HEK293 (cell line): ENCODE results near the gene GMDS.
A peak's percentile ranks its signal among the peaks of the same experiment; 100 is the strongest.

Experiments used
- CTCF ChIA-PET: fragments of 350-600 bp; formaldehyde crosslinking; extraction: SDS; loops from one replicate; lab custom pipeline; 2021; ENCODE audit warnings: antibody characterized with exemption; lab: Yijun Ruan, JAX
- POLR2A ChIA-PET: fragments of 300-600 bp; formaldehyde crosslinking; extraction: SDS; loops from one replicate; lab custom pipeline; 2020; ENCODE audit warnings: antibody characterized with exemption, inconsistent platforms; lab: Yijun Ruan, JAX
- H3K27ac ChIP-seq: fragments of 200-500 bp; sonication (Bioruptor generic); 2 replicates; pipeline ENCODE4 v1.5.1; 2014; ENCODE audit warnings: low read depth, low read length, control low read depth, inconsistent platforms; ENCODE audit errors: extremely low read depth
- H3K36me3 ChIP-seq, 2 experiments: fragments of 200-500 bp in 1 of 2; sonication (Bioruptor generic) in 1 of 2; 1 replicate in 1 of 2; 2 replicates in 1 of 2; pipeline ENCODE4 v1.5.1; 2014 to 2017; ENCODE audit warnings: inconsistent platforms in 2 of 2, low read length in 2 of 2; ENCODE audit not compliant: control insufficient read depth in 2 of 2, insufficient read depth in 1 of 2
- H3K4me1 ChIP-seq: fragments of 200-500 bp; sonication (Bioruptor generic); 2 replicates; pipeline ENCODE4 v1.5.1; 2014; ENCODE audit warnings: mild to moderate bottlenecking, low read length, inconsistent platforms; ENCODE audit not compliant: control insufficient read depth, insufficient read depth
- H3K4me3 ChIP-seq: 2 replicates; pipeline ENCODE4 v1.5.1; 2011; ENCODE audit warnings: low read depth, mild to moderate bottlenecking, control low read depth, low read length, moderate library complexity
- H3K9me3 ChIP-seq: fragments of 200-500 bp; sonication (Bioruptor generic); 2 replicates; pipeline ENCODE4 v1.5.1; 2014; ENCODE audit warnings: low read depth, low read length, inconsistent platforms; ENCODE audit not compliant: control insufficient read depth, insufficient read depth
- BCL11B ChIP-seq: fragments of 450-650 bp; formaldehyde crosslinking; IDR thresholded peaks from 2 replicates; pipeline ENCODE4 v1.5.1; 2016; ENCODE audit warnings: low read depth, missing biosample characterization, missing genetic modification characterization
- OSR2 ChIP-seq: fragments of 450-650 bp; formaldehyde crosslinking; IDR thresholded peaks from 2 replicates; pipeline ENCODE4 v1.5.1; 2016; ENCODE audit warnings: missing biosample characterization, missing genetic modification characterization
- SETDB1 ChIP-seq: IDR thresholded peaks from one replicate; pipeline ENCODE4 v1.6.1; 2017; ENCODE audit warnings: mild to moderate bottlenecking, low read length, moderate library complexity, mixed read lengths; ENCODE audit not compliant: insufficient read length
- SP3 ChIP-seq: fragments of 450-650 bp; formaldehyde crosslinking; IDR thresholded peaks from 2 replicates; pipeline ENCODE4 v1.5.1; 2016; ENCODE audit warnings: missing biosample characterization, missing genetic modification characterization
- YY2 ChIP-seq: fragments of 450-650 bp; formaldehyde crosslinking; IDR thresholded peaks from 2 replicates; pipeline ENCODE4 v1.5.1; 2016; ENCODE audit warnings: missing biosample characterization, missing genetic modification characterization
- ZBTB17 ChIP-seq: fragments of 450-650 bp; formaldehyde crosslinking; IDR thresholded peaks from 2 replicates; pipeline ENCODE4 v1.5.1; 2016; ENCODE audit warnings: missing biosample characterization, missing genetic modification characterization
- ZIC2 ChIP-seq: fragments of 450-650 bp; formaldehyde crosslinking; IDR thresholded peaks from 2 replicates; pipeline ENCODE4 v1.5.1; 2016; ENCODE audit warnings: missing biosample characterization, missing genetic modification characterization
- ZNF138 ChIP-seq: fragments of 450-650 bp; formaldehyde crosslinking; IDR thresholded peaks from 2 replicates; pipeline ENCODE4 v1.5.1; 2016; ENCODE audit warnings: missing biosample characterization, missing genetic modification characterization, borderline replicate concordance
- ZNF24 ChIP-seq: fragments of 450-650 bp; formaldehyde crosslinking; IDR thresholded peaks from 2 replicates; pipeline ENCODE4 v1.5.1; 2016; ENCODE audit warnings: missing biosample characterization, missing genetic modification characterization
- ZNF341 ChIP-seq: fragments of 450-650 bp; formaldehyde crosslinking; IDR thresholded peaks from 2 replicates; pipeline ENCODE4; 2016; ENCODE audit warnings: low read depth, missing biosample characterization, missing genetic modification characterization
- ZNF366 ChIP-seq: fragments of 450-650 bp; formaldehyde crosslinking; conservative IDR thresholded peaks from 2 replicates; pipeline ENCODE4 v1.5.1; 2016; ENCODE audit warnings: missing biosample characterization, missing genetic modification characterization
- ZNF544 ChIP-seq: fragments of 450-650 bp; formaldehyde crosslinking; IDR thresholded peaks from 2 replicates; pipeline ENCODE4 v1.5.0; 2017; ENCODE audit warnings: missing biosample characterization, missing genetic modification characterization
- ZNF558 ChIP-seq: fragments of 450-650 bp; formaldehyde crosslinking; IDR thresholded peaks from 2 replicates; pipeline ENCODE4 v1.5.1; 2016; ENCODE audit warnings: missing biosample characterization, missing genetic modification characterization
- ZNF561 ChIP-seq: fragments of 450-650 bp; IDR thresholded peaks from 2 replicates; pipeline ENCODE4 v1.5.1; 2018; ENCODE audit warnings: missing biosample characterization, missing genetic modification characterization, borderline replicate concordance
- ZNF660 ChIP-seq: fragments of 450-650 bp; IDR thresholded peaks from 2 replicates; pipeline ENCODE4 v1.5.1; 2018; ENCODE audit warnings: missing biosample characterization, mild to moderate bottlenecking, missing genetic modification characterization
- ZNF785 ChIP-seq: fragments of 450-650 bp; formaldehyde crosslinking; IDR thresholded peaks from 2 replicates; pipeline ENCODE4 v1.5.1; 2016; ENCODE audit warnings: missing biosample characterization, missing genetic modification characterization
- ZNF837 ChIP-seq: fragments of 450-650 bp; formaldehyde crosslinking; IDR thresholded peaks from 2 replicates; pipeline ENCODE4 v1.5.1; 2016; ENCODE audit warnings: missing biosample characterization, missing genetic modification characterization
- ZSCAN23 ChIP-seq: fragments of 450-650 bp; formaldehyde crosslinking; IDR thresholded peaks from 2 replicates; pipeline ENCODE4 v1.5.1; 2016; ENCODE audit warnings: missing biosample characterization, missing genetic modification characterization
- ZXDB ChIP-seq: fragments of 450-650 bp; formaldehyde crosslinking; IDR thresholded peaks from 2 replicates; pipeline ENCODE4 v1.5.1; 2016; ENCODE audit warnings: missing biosample characterization, missing genetic modification characterization
- TF ChIP-seq, protein P1 (sequence below): fragments of 450-650 bp; IDR thresholded peaks from 2 replicates; pipeline ENCODE4 v1.5.1; 2018; ENCODE audit warnings: missing biosample characterization, mild to moderate bottlenecking, missing genetic modification characterization
- TF ChIP-seq, protein P2 (sequence below): fragments of 450-650 bp; formaldehyde crosslinking; conservative IDR thresholded peaks from 2 replicates; pipeline ENCODE4 v1.5.1; 2016; ENCODE audit warnings: low read depth, missing biosample characterization, missing genetic modification characterization
- TF ChIP-seq, protein P3 (sequence below): fragments of 450-650 bp; formaldehyde crosslinking; IDR thresholded peaks from 2 replicates; pipeline ENCODE4 v1.5.1; 2017; ENCODE audit warnings: missing biosample characterization, missing genetic modification characterization
- TF ChIP-seq, protein P4 (sequence below): fragments of 450-650 bp; formaldehyde crosslinking; IDR thresholded peaks from 2 replicates; pipeline ENCODE4 v1.5.1; 2016; ENCODE audit warnings: missing biosample characterization, missing genetic modification characterization
- TF ChIP-seq, protein P5 (sequence below): fragments of 450-650 bp; formaldehyde crosslinking; optimal IDR thresholded peaks from 2 replicates; pipeline ENCODE3; 2016; ENCODE audit warnings: missing biosample characterization, mild to moderate bottlenecking, missing genetic modification characterization

GMDS gene

DNA sequence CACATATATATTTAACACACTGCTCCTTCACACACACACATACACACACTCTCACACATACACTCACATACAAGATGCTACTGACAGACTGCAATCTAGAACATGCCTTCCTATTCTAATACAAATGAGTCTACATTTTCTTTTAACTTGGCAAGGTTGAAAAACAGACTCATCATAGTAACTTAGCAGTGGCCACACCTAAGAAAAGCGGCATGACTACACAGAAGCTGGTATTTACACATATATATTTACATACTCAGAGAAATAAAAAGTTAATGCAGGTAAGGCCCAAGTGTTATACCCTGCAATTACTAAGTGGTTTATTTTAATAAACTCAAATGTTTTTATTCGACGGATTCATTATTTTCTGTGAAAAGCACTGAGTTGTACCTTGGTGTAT, 426.4 kb downstream of the GMDS start:
- Histone ChIP-seq H3K36me3 (no peaks in the 10 kb centered on the region), H3K9me3 (no peaks in the 10 kb centered on the region), H3K4me3 (no peak overlapping the region), H3K4me1 (peaks cover 43% of the 10 kb centered on the region), H3K27ac (no peak overlapping the region)
- CTCF ChIA-PET = interaction anchor here (1.0 kb wide), 1 partner anchor 220 kb away, joined by 3 read pairs; no protein-coding TSS in a partner anchor
- TF ChIP-seq ZBTB17 (tag by site-specific recombination) = no peak
- TF ChIP-seq, protein P1, sequence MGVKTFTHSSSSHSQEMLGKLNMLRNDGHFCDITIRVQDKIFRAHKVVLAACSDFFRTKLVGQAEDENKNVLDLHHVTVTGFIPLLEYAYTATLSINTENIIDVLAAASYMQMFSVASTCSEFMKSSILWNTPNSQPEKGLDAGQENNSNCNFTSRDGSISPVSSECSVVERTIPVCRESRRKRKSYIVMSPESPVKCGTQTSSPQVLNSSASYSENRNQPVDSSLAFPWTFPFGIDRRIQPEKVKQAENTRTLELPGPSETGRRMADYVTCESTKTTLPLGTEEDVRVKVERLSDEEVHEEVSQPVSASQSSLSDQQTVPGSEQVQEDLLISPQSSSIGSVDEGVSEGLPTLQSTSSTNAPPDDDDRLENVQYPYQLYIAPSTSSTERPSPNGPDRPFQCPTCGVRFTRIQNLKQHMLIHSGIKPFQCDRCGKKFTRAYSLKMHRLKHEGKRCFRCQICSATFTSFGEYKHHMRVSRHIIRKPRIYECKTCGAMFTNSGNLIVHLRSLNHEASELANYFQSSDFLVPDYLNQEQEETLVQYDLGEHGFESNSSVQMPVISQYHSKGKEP = 0 out of 2 replicates have a peak, but pooled peaks have one; percentile 10
- POLR2A ChIA-PET = no interaction called here

DNA sequence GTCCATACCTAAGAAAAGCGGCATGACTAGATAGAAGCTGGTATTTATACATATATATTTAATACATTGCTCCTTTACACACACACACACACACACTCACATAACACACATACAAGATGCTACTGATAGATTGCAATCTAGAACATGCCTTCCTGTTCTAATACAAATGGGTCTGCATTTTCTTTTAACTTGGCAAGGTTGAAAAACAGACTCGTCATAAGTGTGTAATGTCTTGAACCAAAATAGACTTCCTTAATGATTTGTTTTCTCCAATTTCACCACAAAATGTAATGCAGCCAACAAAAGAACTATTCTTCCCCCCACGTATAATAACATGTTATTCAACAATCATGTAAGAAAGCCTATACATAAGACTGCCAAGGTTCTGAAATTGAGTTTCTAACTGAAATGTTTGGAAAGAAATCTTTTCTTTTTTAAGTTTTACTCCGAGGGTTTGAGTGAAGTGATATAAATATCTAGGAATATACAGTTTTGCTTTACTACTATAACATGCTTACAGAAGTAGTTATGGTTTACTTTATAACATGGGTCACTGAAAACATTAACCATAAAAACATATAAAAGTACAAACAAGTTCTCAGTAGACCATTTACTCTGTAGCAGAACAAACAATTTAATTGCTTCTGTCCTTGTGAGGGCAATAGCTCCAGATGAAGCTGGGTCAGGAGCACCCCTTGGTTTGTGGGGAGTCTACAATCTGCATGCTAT, 428.2 kb downstream of the GMDS start:
- H3K27ac ChIP-seq = no peak overlapping the region; the same call in 1 of the 2 replicates
- ChIA-PET CTCF (interaction anchor here (0.6 kb wide), 1 partner anchor 102 kb away, joined by 3 read pairs; no protein-coding TSS in a partner anchor), POLR2A (no interaction called here)
- H3K4me1 ChIP-seq = peaks cover 44% of the 10 kb centered on the region
- H3K36me3 ChIP-seq = no peaks in the 10 kb centered on the region
- no peaks in the 10 kb centered on the region for H3K9me3 ChIP-seq
- no peak overlapping the region for H3K4me3 ChIP-seq
- TF ChIP-seq ZNF561 (tag by site-specific recombination) (no peak), ZNF24 (no peak), ZNF660 (tag by site-specific recombination) (no peak), ZNF138 (tag by site-specific recombination) (no peak), SETDB1 (no peak), ZNF785 (tag by site-specific recombination) (no peak), SP3 (no peak), YY2 (tag by site-specific recombination) (no peak), ZIC2 (tag by site-specific recombination) (no peak), OSR2 (tag by site-specific recombination) (peak; percentile 59), ZNF366 (tag by site-specific recombination) (peak; percentile 24), ZSCAN23 (no peak), ZXDB (tag by site-specific recombination) (no peak), ZNF837 (tag by site-specific recombination) (no peak), BCL11B (tag by site-specific recombination) (no peak), ZNF544 (tag by site-specific recombination) (no peak), ZNF341 (tag by site-specific recombination) (no peak), ZNF558 (tag by site-specific recombination) (no peak)
- TF ChIP-seq, protein P2, sequence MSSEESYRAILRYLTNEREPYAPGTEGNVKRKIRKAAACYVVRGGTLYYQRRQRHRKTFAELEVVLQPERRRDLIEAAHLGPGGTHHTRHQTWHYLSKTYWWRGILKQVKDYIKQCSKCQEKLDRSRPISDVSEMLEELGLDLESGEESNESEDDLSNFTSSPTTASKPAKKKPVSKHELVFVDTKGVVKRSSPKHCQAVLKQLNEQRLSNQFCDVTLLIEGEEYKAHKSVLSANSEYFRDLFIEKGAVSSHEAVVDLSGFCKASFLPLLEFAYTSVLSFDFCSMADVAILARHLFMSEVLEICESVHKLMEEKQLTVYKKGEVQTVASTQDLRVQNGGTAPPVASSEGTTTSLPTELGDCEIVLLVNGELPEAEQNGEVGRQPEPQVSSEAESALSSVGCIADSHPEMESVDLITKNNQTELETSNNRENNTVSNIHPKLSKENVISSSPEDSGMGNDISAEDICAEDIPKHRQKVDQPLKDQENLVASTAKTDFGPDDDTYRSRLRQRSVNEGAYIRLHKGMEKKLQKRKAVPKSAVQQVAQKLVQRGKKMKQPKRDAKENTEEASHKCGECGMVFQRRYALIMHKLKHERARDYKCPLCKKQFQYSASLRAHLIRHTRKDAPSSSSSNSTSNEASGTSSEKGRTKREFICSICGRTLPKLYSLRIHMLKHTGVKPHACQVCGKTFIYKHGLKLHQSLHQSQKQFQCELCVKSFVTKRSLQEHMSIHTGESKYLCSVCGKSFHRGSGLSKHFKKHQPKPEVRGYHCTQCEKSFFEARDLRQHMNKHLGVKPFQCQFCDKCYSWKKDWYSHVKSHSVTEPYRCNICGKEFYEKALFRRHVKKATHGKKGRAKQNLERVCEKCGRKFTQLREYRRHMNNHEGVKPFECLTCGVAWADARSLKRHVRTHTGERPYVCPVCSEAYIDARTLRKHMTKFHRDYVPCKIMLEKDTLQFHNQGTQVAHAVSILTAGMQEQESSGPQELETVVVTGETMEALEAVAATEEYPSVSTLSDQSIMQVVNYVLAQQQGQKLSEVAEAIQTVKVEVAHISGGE (tag by site-specific recombination) = no peak
- TF ChIP-seq, protein P3, sequence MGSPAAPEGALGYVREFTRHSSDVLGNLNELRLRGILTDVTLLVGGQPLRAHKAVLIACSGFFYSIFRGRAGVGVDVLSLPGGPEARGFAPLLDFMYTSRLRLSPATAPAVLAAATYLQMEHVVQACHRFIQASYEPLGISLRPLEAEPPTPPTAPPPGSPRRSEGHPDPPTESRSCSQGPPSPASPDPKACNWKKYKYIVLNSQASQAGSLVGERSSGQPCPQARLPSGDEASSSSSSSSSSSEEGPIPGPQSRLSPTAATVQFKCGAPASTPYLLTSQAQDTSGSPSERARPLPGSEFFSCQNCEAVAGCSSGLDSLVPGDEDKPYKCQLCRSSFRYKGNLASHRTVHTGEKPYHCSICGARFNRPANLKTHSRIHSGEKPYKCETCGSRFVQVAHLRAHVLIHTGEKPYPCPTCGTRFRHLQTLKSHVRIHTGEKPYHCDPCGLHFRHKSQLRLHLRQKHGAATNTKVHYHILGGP = peak; percentile 84
- TF ChIP-seq, protein P4, sequence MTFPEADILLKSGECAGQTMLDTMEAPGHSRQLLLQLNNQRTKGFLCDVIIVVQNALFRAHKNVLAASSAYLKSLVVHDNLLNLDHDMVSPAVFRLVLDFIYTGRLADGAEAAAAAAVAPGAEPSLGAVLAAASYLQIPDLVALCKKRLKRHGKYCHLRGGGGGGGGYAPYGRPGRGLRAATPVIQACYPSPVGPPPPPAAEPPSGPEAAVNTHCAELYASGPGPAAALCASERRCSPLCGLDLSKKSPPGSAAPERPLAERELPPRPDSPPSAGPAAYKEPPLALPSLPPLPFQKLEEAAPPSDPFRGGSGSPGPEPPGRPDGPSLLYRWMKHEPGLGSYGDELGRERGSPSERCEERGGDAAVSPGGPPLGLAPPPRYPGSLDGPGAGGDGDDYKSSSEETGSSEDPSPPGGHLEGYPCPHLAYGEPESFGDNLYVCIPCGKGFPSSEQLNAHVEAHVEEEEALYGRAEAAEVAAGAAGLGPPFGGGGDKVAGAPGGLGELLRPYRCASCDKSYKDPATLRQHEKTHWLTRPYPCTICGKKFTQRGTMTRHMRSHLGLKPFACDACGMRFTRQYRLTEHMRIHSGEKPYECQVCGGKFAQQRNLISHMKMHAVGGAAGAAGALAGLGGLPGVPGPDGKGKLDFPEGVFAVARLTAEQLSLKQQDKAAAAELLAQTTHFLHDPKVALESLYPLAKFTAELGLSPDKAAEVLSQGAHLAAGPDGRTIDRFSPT (tag by site-specific recombination) = no peak
- TF ChIP-seq, protein P5, sequence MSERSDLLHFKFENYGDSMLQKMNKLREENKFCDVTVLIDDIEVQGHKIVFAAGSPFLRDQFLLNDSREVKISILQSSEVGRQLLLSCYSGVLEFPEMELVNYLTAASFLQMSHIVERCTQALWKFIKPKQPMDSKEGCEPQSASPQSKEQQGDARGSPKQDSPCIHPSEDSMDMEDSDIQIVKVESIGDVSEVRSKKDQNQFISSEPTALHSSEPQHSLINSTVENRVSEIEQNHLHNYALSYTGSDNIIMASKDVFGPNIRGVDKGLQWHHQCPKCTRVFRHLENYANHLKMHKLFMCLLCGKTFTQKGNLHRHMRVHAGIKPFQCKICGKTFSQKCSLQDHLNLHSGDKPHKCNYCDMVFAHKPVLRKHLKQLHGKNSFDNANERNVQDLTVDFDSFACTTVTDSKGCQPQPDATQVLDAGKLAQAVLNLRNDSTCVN (tag by site-specific recombination) = no peak
